Endothelial cell of hepatic sinusoid (primary cell): Measurements from ENCODE around the gene CREBBP.

Experiments used
- in situ Hi-C: cut with HindIII; loops from 2 replicates; pipeline ENCODE4 v1.10.0; 2017; ENCODE audit warnings: low sequenced_read_pairs

The CREBBP gene

DNA sequence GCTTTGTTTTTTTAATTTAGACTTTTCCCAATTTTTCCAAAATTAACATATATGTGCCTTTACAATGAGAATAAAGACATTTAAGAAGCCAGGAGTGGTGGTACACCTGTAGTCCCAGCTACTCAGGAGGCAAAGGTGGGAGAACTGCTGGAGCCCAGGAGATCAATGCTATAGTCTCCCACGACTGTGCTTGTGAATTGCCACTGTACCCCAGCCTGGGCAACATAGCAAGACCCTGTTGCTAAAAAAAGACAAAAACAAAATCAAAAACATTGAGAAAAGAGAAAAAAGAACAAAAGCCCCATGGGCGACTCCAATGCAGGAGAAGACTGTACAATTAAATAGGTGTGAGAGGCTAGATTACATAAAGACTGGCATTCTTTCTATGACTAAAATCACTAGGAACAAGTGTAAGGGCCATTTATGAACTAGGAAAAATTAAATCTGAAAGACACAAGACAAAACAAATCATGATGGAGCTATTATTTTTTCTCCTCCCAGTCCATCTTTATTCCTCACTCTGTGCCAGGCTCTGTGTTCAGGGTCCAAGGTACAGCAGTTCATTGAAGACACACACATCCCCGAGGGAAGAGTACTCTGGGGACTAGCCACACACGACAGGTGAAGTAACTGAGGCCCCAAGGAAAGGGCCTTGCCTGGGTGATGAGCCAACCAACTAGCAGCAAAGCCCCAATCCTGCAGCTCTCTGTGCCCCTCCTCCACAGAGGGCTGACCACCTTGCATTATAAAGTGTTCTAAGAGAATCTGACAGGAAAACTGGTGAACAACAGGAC is 79.8 kb downstream of the CREBBP start:
- in situ Hi-C loops = no loop called here

DNA sequence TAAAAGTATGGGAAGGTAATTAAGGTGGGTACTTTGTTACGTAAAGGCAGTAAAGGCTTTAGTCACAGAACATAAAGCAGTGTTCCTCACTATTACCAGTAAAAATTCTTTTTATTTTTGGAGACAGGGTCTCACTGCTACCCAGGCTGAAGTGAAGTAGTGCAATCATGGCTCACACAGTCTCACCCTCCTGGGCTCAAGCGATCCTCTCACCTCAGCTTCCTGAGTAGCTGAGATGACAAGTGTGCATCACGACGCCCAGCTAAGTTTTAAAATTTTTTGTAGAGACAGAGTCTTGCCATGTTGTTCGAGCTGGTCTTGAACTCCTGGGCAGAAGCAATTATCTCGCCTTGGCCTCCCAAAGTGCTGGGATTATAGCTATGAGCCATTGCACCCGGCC is 80.5 kb downstream of the CREBBP start:
- in situ Hi-C loops = no loop called here

DNA sequence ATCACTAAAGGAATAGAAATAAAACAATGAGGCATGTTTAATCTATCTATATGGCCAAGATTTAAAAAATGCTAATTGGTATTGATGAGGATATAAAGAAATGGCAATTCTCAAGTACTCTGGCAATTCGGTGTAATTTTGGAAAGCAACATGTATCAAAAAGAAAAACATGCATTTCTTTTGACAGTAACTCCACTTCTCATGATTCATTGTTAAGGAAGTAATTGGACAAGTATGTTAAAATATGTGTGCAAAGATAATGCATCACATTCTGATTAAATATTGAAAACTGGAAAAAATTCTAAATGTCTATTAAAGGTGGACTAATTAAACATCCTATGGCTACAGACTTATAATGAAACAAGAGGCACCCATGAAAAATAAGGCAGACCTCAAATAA is 81.2 kb downstream of the CREBBP start:
- in situ Hi-C loops = no loop called here

DNA sequence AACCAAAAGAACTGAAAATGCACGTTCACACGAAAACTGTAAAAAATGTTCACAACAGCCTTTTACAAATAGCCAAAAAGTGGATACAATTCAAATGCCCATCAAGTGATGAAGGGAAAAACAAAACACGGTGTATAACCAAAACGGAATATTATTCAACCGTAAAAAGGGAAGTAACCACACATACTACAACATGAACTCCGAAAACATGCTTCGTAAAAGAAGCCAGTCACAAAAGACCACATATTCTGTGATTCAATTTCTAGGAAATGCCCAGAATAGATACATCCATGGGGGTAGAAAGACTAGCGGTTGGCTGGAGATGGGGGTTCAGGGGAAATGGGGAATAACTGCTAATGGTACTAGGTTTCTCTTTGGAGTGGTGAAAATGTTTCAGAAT is 81.7 kb downstream of the CREBBP start:
- in situ Hi-C loops = no loop called here

DNA sequence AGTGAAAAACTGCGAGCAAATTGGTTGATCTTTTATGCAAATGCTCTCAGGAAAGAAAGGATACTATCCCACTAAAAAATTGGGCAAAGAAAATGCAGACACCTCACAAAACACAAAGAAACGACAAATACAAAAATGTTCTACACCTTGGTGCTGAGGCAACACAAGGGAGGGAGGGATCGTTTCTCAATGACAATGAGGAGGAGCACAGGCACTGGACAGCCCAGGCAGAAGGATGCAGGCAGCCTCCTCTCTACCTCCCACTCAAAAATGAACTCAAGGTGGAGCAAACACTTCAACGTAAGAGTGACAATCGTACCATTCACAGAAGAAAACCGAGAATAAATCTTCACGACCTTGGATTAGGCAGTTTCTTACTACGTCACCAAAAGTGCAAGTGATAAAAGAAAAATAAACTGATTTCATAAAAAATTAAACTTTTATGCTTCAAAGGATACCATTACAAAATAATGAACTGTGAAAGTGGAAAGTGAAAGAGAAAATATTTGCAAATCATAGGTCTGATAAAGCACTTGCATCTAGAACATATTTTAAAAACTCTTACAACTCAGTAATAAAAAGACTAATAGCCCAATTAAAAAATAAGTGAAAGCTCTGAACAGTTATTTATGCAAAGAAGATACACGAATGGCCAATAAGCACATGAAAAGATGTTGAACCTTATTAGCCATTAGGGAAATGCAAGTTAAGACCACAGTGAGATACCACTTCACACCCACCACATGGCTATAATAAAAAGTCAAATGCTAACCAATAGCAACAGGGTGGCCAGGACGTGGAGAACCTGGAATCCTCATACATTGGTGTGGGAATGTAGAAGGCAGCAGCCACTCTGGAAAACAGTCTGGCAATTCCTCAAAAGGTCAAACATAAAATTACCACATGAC is 82.4 kb downstream of the CREBBP start:
- in situ Hi-C loops = no loop called here

DNA sequence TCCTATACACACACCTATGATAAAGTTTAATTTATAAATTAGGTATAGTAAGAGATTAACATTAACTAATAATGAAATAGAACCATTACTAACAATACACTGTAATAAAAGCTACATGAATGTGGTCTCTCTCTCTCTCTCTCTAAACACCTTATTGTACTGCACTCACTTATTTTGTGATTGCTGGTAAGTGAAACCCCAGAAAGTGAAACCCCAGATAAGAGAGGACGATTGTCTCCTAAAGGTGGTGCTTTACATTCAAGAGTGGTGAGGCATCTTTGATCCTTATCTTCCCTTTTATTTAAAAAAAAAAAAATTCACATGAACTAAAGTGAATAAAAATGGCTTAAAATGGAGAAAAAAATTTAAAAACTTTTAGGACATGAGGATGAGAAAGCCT is 83.0 kb downstream of the CREBBP start:
- in situ Hi-C loops = no loop called here

DNA sequence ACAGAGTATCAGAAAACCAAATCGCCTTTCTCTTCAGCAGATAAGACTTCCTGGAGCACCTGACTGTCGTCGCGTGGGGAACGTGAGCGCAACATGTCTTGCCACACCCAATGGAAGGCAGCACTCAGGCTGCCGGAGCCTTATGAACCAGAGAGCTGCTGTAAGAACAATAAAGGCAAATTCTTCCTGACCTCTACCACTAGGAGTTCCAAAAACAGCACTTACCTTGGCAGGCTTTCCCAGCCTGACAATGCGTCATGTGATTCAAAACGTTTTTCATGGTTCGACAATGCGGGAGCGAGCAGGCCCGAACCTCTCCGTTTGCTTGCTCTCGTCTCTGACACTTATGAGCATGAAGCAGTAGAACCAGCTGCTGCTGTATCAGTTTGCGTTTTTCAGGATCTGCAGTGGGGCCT is 87.3 kb downstream of the CREBBP start:
- in situ Hi-C loops = no loop called here

DNA sequence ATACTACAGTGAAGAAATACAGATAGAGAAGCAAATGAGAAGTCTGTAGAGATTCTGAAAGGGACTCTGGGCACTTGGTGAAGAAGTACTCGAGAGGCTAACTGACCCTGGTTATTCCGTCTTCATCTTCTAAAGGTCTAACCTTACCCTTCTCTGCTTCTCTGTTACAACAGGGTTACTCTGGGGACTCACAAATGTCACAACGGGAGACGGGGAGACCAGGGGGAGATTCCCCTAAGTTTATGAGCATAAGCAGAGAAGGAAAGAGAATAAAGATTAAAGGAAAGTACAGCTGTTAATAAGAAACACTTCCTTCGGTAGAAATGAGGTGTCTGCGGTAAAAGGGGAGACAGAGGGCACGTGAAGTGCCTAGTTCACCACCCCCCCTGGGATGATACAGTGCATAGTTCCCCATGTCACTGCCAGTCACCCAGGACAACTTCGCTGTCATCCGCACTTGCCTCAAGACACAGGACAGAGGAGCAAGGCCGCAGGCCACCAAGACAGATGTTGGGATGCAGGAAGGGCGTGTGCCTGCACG is 88.0 kb downstream of the CREBBP start:
- in situ Hi-C loops = no loop called here

DNA sequence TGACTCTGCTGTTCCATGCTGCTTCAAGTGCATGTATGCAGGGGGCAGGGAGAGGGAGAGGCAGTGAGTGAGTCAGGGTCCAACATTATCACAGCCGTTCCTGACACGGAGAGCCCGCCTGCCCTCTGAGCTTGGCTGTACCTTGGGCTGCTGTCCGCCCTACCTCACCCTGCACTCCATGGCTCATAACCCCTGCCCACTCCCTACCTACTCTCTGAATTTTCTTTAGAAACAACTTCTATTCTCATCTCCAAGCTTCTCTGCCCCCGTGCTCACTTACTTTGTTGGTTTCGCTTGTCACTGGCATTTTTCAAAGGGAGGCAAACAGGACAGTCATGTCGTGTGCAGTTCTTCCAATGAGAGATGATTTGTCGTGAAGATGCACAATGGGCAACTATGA is 88.8 kb downstream of the CREBBP start:
- in situ Hi-C loops = no loop called here

DNA sequence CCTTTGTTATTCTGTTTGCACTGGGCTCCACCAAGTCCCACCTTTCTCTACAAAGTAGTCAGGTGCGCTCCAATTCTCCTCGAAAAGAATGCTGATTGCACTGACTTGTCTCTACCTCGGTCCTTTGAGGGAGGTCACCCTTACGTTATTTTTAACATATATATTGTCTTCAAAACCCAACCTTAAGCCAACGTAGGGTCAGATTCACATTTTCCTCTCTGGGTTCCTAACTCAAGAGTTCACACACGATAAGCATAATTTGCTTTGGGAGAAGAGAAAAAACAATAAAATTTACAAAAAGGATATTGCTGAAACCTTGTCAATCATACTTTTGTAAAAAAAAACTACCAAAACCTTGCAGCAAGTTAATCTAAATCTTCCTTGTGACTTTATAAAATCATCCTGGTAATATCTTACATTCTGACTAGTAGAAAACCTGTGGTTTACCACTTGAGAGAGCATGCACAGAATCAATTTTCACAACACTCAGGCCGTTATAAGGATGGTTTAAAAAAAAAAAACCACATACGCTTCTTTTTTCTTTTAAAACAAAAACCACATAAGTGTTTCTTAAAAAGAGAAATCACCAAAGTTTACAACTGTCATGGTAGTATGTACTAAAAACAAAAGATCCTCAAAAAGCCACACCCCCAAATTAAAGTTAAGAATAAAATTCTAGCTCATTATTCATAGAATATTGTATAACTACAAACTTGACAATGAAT is 91.0 kb downstream of the CREBBP start:
- in situ Hi-C loops = no loop called here

DNA sequence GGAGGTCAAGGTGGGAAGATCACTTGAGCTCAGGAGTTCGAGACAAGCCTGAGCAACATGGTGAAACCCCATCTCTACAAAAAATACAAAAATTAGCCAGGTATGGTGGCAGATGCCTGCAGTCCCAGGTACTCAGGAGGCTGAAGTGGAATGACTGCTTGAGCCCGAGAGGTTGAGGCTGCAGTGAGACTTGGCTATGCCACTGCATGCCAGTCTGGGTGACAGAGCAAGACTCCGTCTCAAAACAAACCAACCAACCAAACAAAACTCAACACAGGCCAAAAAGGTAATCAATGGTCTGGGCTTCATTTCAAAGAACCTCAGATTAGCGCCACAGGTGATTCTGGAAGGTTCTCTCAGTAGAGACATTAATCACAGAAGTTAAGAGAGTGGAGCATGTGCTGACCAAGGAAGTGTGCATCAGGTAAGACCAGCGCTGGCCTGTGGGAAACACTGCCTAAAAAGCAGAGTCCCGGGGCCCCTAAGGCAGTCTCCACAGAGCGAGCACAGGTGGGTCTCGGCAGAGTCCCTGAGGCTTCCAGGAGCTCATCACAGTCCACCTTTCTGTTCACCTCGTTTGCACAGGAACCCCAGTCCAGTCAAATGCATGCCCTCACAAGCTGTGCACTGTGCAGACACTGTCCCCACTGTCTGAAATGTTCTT is 91.7 kb downstream of the CREBBP start:
- in situ Hi-C loops = no loop called here

DNA sequence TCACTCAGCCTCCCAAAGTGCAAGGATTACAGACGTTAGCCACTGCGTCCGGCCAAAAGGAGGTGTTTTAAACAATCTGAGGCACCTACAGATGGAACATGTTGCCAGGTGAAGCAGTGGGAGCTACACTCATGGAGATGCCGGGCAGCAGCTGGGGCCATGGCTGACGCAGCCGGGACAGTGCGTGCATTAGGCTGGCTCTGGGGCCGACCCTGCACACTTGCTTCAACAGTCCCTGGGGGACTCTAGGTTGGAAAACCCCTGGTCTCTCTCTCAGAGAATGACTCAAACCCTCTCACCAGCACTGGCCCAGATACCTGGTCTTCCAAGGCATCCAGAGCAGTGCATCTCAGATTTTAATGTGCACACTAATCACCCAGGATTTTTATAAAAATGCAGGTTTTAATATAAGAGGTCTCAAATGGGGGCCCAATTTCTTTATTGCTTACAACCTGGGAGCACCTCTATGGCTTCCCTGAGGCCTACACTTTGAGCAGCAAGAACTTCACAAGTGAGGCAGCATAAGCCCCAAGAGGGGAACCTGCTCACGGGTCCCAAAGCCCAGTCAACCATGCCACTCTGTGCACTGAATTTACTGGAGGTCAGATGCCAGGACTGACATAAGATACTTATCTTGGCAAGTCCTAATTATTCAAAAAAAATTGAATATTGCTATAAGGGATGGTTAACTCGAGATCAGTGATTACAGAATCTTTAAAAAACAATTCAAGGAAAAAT is 92.4 kb downstream of the CREBBP start:
- in situ Hi-C loops = no loop called here

DNA sequence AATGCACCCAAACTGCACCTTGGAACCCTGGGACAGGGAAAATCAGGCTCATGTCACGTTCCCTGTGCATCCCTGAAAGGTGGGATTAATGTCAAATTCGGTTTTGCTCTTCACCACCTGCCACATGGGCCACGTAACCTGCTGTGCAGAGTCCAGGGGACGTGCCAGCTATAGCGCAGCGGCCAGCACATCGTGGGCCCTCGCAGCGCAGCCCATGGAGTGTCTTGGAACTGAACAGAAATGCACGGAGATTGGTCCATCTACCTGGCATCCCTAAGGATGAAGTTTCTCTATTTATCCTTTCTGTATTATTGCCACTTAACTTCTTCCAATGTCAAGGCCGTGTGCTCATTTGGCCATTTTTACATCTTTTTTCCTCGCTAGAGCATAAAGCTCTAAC is 95.1 kb downstream of the CREBBP start:
- in situ Hi-C loops = no loop called here

DNA sequence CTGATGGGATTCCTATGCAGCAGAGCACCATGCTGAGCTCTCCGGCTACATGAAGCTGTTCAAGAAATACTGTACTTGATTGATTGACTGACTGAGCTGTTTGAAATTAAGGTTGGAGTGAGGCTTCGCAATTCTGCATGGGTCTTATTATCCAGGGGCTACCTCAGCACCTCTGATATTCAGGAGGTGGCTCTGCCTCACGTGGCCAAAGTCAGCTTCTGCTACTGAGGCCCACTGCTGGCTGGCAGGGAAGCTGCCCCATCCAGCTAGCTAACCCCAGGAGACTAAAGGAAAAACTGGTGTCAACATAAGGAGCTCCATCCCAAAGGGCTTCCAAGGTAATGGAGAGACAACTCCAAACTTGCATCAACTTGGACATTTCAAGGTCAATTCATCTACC is 97.0 kb downstream of the CREBBP start:
- in situ Hi-C loops = no loop called here

DNA sequence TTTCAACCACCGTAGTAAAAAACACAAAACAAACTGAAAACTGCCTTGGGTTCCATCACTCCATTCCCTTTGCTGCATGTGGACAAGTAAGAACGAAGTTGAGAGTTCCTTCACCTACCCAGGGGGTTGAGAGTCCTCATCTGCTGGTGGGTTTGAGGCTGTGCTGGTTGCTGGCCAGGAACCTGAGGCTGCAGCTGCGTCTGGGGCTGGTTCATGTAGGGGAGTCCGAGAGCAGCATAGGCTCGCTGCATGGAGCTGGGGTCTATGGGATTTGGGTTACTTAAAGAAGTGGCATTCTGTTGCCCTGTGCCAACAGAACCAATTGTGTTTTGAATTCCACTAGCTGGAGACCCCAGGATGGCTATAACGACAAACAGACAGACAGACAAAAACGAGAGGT is 97.9 kb downstream of the CREBBP start:
- in situ Hi-C loops = no loop called here

DNA sequence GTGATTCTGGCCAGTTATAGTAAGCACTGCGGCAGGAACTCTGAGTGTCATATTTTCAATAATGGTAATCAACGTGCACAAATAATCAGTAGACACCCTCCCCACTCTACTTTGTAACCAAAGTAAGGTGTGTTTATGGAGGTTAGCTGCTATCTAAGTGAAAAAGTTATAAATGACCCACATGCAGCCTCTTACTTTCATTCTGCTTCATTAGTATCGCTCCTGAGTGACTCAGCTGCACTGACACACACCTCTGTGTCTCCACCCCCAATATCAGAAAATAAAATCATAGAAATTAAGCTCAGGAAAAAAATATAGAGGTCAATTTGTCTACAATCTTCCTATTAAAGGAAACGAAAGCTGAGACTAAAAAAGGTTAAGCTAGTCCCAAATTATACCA is 99.1 kb downstream of the CREBBP start:
- in situ Hi-C loops = no loop called here

DNA sequence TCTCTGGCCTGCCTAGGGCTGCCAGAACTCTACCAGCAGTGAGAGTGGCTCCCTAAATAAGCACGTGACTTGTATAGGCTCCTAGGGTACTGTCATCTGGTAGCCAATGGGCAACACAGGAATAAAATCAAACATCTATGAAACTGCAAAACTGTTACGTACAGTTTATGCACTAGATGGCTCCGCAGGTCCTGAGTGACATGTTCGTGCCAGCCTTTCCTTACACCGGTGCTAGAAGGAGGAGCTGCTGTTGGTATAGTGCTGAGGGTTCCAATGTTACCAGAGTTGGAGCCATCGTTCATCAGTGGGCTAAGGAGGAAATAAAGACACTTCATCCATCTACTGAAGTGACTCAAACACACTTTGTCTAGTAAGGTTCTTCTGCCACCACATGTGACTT is 99.9 kb downstream of the CREBBP start:
- in situ Hi-C loops = no loop called here

DNA sequence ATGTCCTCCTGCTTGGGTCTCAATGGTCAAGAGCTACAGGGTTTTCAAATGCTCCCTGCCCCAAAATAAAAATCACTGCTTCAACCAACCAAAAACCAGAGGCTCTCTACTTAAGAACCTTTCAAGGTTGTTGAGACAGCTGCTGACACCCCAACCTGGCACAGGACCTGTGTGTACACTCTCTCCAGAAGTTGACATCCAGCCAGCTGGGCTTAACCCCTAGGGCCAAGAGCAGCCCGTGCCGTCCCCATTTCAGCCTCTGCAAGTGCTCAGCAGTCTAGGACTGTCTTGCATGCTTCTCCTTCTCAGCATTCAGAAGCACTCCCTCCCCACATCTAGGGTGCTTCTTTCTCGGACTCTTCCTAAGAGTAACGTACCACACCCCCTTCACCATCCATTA is 104.2 kb downstream of the CREBBP start:
- in situ Hi-C loops = no loop called here

DNA sequence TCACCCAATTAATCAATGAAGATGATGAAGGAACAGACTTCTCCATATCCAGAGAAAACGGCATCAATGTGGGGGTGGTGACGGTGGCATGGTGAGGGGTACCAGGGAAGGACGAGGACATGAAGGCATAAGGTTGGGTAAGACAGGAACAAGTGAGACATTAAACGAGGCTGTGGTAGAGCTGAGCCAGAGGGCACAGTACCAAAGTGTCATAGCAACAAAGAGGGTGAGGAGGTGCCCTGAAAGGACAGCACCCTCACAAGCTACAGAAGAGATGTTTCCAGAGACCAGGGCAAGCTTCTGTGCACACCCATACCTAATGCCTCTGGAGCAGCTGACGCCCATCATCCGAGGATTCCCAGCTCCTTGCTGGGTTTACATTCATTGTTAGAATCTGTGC is 105.7 kb downstream of the CREBBP start:
- in situ Hi-C loops = loop anchor here (5.0 kb wide), 1 partner anchor 102 kb away; no protein-coding TSS in a partner anchor
